ENCODE measurements around the gene CNN1. TPM values are rescaled to one million over a fixed set of nuclear protein-coding genes. Genes with fewer than 3 reads are reported as not detected.

CNN1 gene
- total RNA-seq, 2 experiments from 2014 or later: not detected

GRCh38 chr19:11552666-11553372 lies 14.2 kb downstream of the CNN1 start:
- H3K27ac Mint-ChIP-seq: no peak overlapping the region
- POLR2A ChIA-PET: interaction anchor here (0.7 kb wide), 1 partner anchor 270 kb away, joined by 4 read pairs; no protein-coding TSS in a partner anchor
- H3K36me3 Mint-ChIP-seq (ENCODE audit: low read depth): peaks cover 19% of the 10 kb centered on the region
- H3K4me1 Mint-ChIP-seq (ENCODE audit: low read depth): peaks cover 26% of the 10 kb centered on the region
- no peak for TF ChIP-seq CTCF (IDR thresholded peaks at IDR 0.05)
- ATAC-seq (no peak), DNase-seq (no peak)
- no peaks in the 10 kb centered on the region for H3K27me3 Mint-ChIP-seq
- intact Hi-C loops (cut with micrococcal nuclease): no loop called here
- no peaks in the 10 kb centered on the region for H3K9me3 Mint-ChIP-seq
- CTCF ChIA-PET: interaction anchor here (1.5 kb wide), 1 partner anchor 17 kb away, joined by 7 read pairs; no protein-coding TSS in a partner anchor
- H3K4me3 Mint-ChIP-seq: no peak overlapping the region

- peaks cover 30% of the 10 kb centered on the region for H3K4me1 Mint-ChIP-seq (ENCODE audit: low read depth)
- intact Hi-C loops (cut with micrococcal nuclease): no loop called here
- ChIA-PET CTCF (interaction anchor here (1.2 to 1.7 kb wide), 2 partner anchors 9 to 18 kb away, joined by 3 to 6 read pairs; no protein-coding TSS in a partner anchor), POLR2A (no interaction called here)
- no peak for ATAC-seq
- peak; percentile 47 for DNase-seq
- H3K27ac Mint-ChIP-seq: peak overlapping the region; percentile 28
- H3K36me3 Mint-ChIP-seq (ENCODE audit: low read depth): peaks cover 22% of the 10 kb centered on the region
- no peak overlapping the region for H3K4me3 Mint-ChIP-seq
- H3K27me3 Mint-ChIP-seq: no peaks in the 10 kb centered on the region
- TF ChIP-seq CTCF (IDR thresholded peaks at IDR 0.05): no peak
- H3K9me3 Mint-ChIP-seq: no peaks in the 10 kb centered on the region
Observed at GRCh38 chr19:11554160-11554559, 15.5 kb downstream of the CNN1 start.

DNA sequence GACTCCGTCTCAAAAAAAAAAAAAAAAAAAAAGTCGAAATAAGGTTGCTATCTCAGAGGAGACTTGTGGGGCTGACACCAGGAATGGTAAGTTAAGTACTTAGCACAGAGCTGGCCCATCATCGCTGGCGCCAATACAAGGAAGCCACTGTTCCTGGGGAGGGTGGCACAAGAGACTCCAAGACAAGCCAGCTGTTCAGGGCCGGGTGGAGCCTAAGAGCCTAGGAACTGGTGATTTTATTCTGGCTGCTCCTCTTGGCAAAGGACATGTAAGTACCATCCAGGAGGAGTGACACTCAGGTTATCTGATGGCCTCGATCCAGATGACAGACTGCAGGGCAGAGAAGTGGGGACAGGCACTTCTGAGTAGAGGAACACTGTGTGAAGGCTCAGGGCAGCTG lies 16.6 kb downstream of the CNN1 start:
- Mint-ChIP-seq H3K36me3 (ENCODE audit: low read depth) (peaks cover 22% of the 10 kb centered on the region), H3K4me3 (no peak overlapping the region), H3K27ac (peak overlapping the region; percentile 11), H3K27me3 (no peaks in the 10 kb centered on the region), H3K4me1 (ENCODE audit: low read depth) (peaks cover 34% of the 10 kb centered on the region), H3K9me3 (no peaks in the 10 kb centered on the region)
- ChIA-PET CTCF (interaction anchor here (1.7 kb wide), 1 partner anchor 19 kb away, joined by 6 read pairs; no protein-coding TSS in a partner anchor), POLR2A (no interaction called here)
- ATAC-seq (no peak), DNase-seq (no peak)
- intact Hi-C loops (cut with micrococcal nuclease): no loop called here
- no peak for TF ChIP-seq CTCF (IDR thresholded peaks at IDR 0.05)

DNA sequence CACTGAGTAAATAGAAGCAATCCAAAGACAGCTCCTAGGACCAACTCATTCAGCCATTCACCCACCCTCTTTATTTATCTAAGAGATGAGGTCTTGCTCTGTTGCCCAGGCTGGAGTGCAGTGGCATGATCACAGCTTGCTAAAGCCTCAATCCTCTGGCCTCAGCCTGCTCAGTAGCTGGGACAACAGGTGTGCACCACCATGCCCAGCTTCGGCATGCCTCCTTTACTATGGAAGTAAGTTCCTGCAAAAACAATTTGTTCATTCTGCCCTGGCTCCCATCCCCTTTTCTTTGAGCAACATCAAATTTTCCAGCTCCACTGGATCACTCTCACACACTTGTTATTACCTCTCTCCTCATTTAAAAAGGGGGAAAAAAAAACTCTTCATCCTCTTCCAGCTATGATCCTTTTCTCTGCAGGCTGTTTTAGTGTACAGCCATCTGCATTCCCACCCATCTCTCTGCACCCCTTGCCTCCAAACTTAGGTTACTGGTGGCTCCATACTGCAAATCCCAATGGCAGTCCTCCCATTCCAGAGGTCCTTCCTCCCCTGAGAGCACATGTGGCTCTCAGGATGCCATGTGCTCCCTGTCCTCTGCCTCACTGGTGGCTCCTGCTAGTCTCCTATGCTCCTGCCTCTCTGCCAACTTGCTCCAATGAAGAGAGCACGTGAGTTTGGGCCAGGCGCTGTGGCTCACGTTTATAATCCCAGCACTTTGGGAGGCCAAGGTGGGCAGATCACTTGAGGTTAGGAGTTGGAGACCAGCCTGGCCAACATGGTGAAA lies 18.2 kb downstream of the CNN1 start:
- no peaks in the 10 kb centered on the region for H3K9me3 Mint-ChIP-seq
- H3K27ac Mint-ChIP-seq: peak overlapping the region; percentile 6
- POLR2A ChIA-PET: interaction anchor here (0.6 kb wide), 1 partner anchor 372 kb away, joined by 4 read pairs; no protein-coding TSS in a partner anchor
- intact Hi-C loops (cut with micrococcal nuclease): no loop called here
- CTCF ChIA-PET: interaction anchor here (0.7 to 1.4 kb wide), 2 partner anchors 35 to 75 kb away, joined by 3 read pairs; no protein-coding TSS in a partner anchor
- TF ChIP-seq CTCF (IDR thresholded peaks at IDR 0.05): no peak
- H3K4me3 Mint-ChIP-seq: peak overlapping the region; percentile 91
- H3K36me3 Mint-ChIP-seq (ENCODE audit: low read depth): peaks cover 22% of the 10 kb centered on the region
- no peak for ATAC-seq
- DNase-seq: no peak
- H3K27me3 Mint-ChIP-seq: no peaks in the 10 kb centered on the region
- H3K4me1 Mint-ChIP-seq (ENCODE audit: low read depth): peaks cover 42% of the 10 kb centered on the region
